Thyroid gland (tissue), 4 donors: ENCODE data around the gene KCNA10.

ENCODE experiments used
- POLR2A ChIP-seq, 2 donors: fragments of 450-650 bp; IDR thresholded peaks; one replicate each; pipeline ENCODE4 v1.6.1; 2017; ENCODE audit warnings: antibody characterized with exemption in 2 of 2, mild to moderate bottlenecking in 2 of 2, moderate library complexity in 1 of 2
- TF ChIP-seq, protein P1 (sequence below), 6 experiments: fragments of 200-600 bp in 3 of 6; fragments of 450-650 bp in 3 of 6; sonication (generic) in 3 of 6; IDR thresholded peaks; one replicate each; pipeline ENCODE4 v1.5.1; 2016 to 2019; ENCODE audit warnings: antibody characterized with exemption in 6 of 6, mild to moderate bottlenecking in 2 of 6, inconsistent platforms in 1 of 6, moderate library complexity in 1 of 6

DNA sequence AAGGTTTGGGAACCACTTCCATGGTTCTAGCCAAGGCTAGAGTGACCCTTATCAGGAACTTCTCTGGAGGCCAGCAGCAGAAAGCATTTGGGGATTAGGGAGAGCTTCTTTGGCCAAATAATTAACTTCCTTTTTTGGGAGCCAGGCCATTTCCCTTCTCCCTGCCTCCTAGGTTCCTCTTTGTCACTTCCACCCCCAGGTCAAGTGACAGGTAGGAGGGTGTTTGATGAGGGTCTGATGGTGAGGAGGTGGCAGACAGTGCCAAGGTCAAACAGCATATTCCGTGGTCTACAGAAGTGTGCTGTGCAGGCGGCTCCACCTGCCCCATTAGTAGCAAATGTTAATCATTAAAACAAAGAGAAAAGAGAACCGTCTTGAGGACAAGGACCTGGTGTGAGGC is 1.9 kb upstream of the KCNA10 start:
- TF ChIP-seq, protein P1, sequence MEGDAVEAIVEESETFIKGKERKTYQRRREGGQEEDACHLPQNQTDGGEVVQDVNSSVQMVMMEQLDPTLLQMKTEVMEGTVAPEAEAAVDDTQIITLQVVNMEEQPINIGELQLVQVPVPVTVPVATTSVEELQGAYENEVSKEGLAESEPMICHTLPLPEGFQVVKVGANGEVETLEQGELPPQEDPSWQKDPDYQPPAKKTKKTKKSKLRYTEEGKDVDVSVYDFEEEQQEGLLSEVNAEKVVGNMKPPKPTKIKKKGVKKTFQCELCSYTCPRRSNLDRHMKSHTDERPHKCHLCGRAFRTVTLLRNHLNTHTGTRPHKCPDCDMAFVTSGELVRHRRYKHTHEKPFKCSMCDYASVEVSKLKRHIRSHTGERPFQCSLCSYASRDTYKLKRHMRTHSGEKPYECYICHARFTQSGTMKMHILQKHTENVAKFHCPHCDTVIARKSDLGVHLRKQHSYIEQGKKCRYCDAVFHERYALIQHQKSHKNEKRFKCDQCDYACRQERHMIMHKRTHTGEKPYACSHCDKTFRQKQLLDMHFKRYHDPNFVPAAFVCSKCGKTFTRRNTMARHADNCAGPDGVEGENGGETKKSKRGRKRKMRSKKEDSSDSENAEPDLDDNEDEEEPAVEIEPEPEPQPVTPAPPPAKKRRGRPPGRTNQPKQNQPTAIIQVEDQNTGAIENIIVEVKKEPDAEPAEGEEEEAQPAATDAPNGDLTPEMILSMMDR (IDR thresholded peaks at IDR 0.05): no peak
- TF ChIP-seq POLR2A (IDR thresholded peaks at IDR 0.05): no peak
